SK-N-MC (cell line): ENCODE data around the gene CHSY3.

Experiments used
- EZH2 ChIP-seq: fragments of 200-600 bp; sonication (generic); IDR thresholded peaks from one replicate; pipeline ENCODE4 v1.6.1; 2017; ENCODE audit warnings: antibody characterized with exemption
- POLR2AphosphoS5 ChIP-seq: IDR thresholded peaks from 2 replicates; pipeline ENCODE4 v1.6.1; 2012; ENCODE audit warnings: mild to moderate bottlenecking, low read depth, low read length, borderline replicate concordance

DNA sequence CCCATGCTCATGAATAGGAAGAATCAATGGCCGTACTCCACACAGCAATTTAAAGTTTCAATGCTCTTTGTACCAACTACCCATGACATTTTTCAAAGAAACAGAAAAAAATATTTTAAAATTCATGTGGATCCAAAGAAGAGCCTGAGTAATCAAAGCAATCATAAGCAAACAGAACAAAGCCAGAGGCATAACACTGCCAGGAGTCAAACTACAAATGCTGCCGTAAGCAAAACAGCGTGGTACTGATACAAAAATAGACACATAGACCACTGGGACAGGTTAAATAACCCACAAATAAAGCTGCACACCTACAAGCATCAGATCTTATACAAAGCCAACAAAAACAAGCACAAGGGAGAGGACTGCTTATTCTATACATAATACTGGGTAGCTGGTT lies 107.7 kb downstream of the CHSY3 start:
- TF ChIP-seq POLR2AphosphoS5 (no peak), EZH2 (no peak)
